IMR-90 (cell line): ENCODE data around the gene PLCB4. TPM values are rescaled to one million over a fixed set of nuclear protein-coding genes. Genes with fewer than 3 reads are reported as not detected.

ENCODE experiments used
- ATAC-seq: fragments of 200-7000 bp; cut with Tn5 transposase; 2 replicates; pipeline ENCODE4 v1.9.1; 2020; ENCODE audit warnings: low read depth, mild to moderate bottlenecking, moderate library complexity
- BruUV-seq: library from RNA; stranded (reverse); fragments of 400-500 nt; replicated peaks from 2 replicates; lab custom pipeline; 2021; lab: Mats Ljungman, UMichigan
- CTCF ChIA-PET: fragments of 300-600 bp; formaldehyde crosslinking; extraction: SDS; loops from one replicate; lab custom pipeline; 2021; ENCODE audit warnings: antibody characterized with exemption; lab: Yijun Ruan, JAX
- POLR2A ChIA-PET: fragments of 300-600 bp; sonication (Branson Sonifier 250); formaldehyde crosslinking; loops from one replicate; lab custom pipeline; 2022; ENCODE audit warnings: antibody characterized with exemption; ENCODE audit not compliant: unreplicated experiment; lab: Charles Lee
- DNase-seq: peaks from one replicate; pipeline ENCODE4 v3.0.0; 2013
- H2AFZ ChIP-seq: replicated peaks from 2 replicates; pipeline ENCODE3; 2013; ENCODE audit warnings: low read length, mild to moderate bottlenecking; ENCODE audit not compliant: poor library complexity
- H2AK5ac ChIP-seq: 2 replicates; pipeline ENCODE4 v1.6.1; 2013; ENCODE audit warnings: low read depth, low read length, inconsistent platforms
- H2AK9ac ChIP-seq: replicated peaks from 2 replicates; pipeline ENCODE3; 2013; ENCODE audit warnings: mild to moderate bottlenecking, low read depth, low read length, moderate library complexity; ENCODE audit not compliant: poor library complexity
- H2BK120ac ChIP-seq: 2 replicates; pipeline ENCODE4 v1.6.1; 2013; ENCODE audit warnings: low read depth, low read length, inconsistent platforms
- H2BK15ac ChIP-seq: 3 replicates; pipeline ENCODE4 v1.6.1; 2013; ENCODE audit warnings: low read depth, low read length, inconsistent platforms
- H2BK20ac ChIP-seq: 2 replicates; pipeline ENCODE4 v1.6.1; 2013; ENCODE audit warnings: low read depth, mild to moderate bottlenecking, inconsistent platforms, low read length, moderate library complexity
- H2BK5ac ChIP-seq: 2 replicates; pipeline ENCODE4 v1.6.1; 2013; ENCODE audit warnings: mild to moderate bottlenecking, low read depth, low read length, inconsistent platforms; ENCODE audit not compliant: poor library complexity, severe bottlenecking
- H3K14ac ChIP-seq: replicated peaks from 2 replicates; pipeline ENCODE4 v1.6.1; 2013; ENCODE audit warnings: low read depth, low read length, inconsistent platforms
- H3K18ac ChIP-seq: 2 replicates; pipeline ENCODE4 v1.6.1; 2013; ENCODE audit warnings: low read depth, low read length, control low read depth
- H3K23ac ChIP-seq: 2 replicates; pipeline ENCODE4 v1.6.1; 2013; ENCODE audit warnings: low read depth, low read length, inconsistent platforms
- H3K27ac ChIP-seq: 2 replicates; pipeline ENCODE4 v1.5.1; 2013; ENCODE audit warnings: mild to moderate bottlenecking, control low read depth, low read length; ENCODE audit not compliant: insufficient read depth
- H3K27me3 ChIP-seq: 2 replicates; pipeline ENCODE4 v1.6.1; 2013; ENCODE audit warnings: low read length; ENCODE audit not compliant: control insufficient read depth, insufficient read depth
- H3K36me3 ChIP-seq: 2 replicates; pipeline ENCODE4 v1.6.1; 2013; ENCODE audit warnings: low read length, mixed read lengths; ENCODE audit not compliant: control insufficient read depth, insufficient read depth
- H3K4ac ChIP-seq: 2 replicates; pipeline ENCODE4 v1.6.1; 2013; ENCODE audit warnings: low read depth, low read length, inconsistent platforms
- H3K4me1 ChIP-seq: 2 replicates; pipeline ENCODE4 v1.6.1; 2013; ENCODE audit warnings: low read length, mixed read lengths; ENCODE audit not compliant: control insufficient read depth, insufficient read depth
- H3K4me2 ChIP-seq: 2 replicates; pipeline ENCODE4 v1.6.1; 2013; ENCODE audit warnings: low read depth, mild to moderate bottlenecking, control low read depth, low read length, moderate library complexity
- H3K4me3 ChIP-seq: 2 replicates; pipeline ENCODE4 v1.5.1; 2013; ENCODE audit warnings: low read depth, mild to moderate bottlenecking, control low read depth, low read length, moderate library complexity; ENCODE audit not compliant: insufficient read depth
- H3K56ac ChIP-seq: 2 replicates; pipeline ENCODE4 v1.6.1; 2013; ENCODE audit warnings: low read length, inconsistent platforms; ENCODE audit not compliant: insufficient read depth; ENCODE audit errors: extremely low read depth
- H3K79me1 ChIP-seq, 2 experiments: 2 replicates each; pipeline ENCODE4 v1.6.1; 2013; ENCODE audit warnings: low read length in 2 of 2, inconsistent platforms in 1 of 2, low read depth in 1 of 2
- H3K9ac ChIP-seq: 2 replicates; pipeline ENCODE4 v1.6.1; 2013; ENCODE audit warnings: low read depth, low read length, control low read depth
- H3K9me1 ChIP-seq: 2 replicates; pipeline ENCODE4 v1.6.1; 2013; ENCODE audit warnings: low read length, inconsistent platforms; ENCODE audit not compliant: insufficient read depth
- H3K9me3 ChIP-seq: 2 replicates; pipeline ENCODE4 v1.6.1; 2013; ENCODE audit warnings: low read length; ENCODE audit not compliant: control insufficient read depth, insufficient read depth
- H4K20me1 ChIP-seq: 2 replicates; pipeline ENCODE4 v1.6.1; 2013; ENCODE audit warnings: low read length, inconsistent platforms; ENCODE audit not compliant: insufficient read depth
- H4K5ac ChIP-seq: 2 replicates; pipeline ENCODE4 v1.6.1; 2013; ENCODE audit warnings: mild to moderate bottlenecking, low read depth, low read length, control low read depth
- H4K8ac ChIP-seq, 2 experiments: 2 replicates each; pipeline ENCODE4 v1.6.1; 2013; ENCODE audit warnings: low read depth in 2 of 2, low read length in 2 of 2, control low read depth in 1 of 2, inconsistent platforms in 1 of 2
- H4K91ac ChIP-seq: 2 replicates; pipeline ENCODE4 v1.6.1; 2013; ENCODE audit warnings: low read depth, low read length, inconsistent platforms; ENCODE audit not compliant: insufficient read depth
- BHLHE40 ChIP-seq: fragments of 150-350 bp; IDR thresholded peaks from 2 replicates; pipeline ENCODE4 v1.6.1; 2016; ENCODE audit warnings: mild to moderate bottlenecking, low read depth, low read length
- CEBPB ChIP-seq: IDR thresholded peaks from 2 replicates; pipeline ENCODE4 v1.6.1; 2012; ENCODE audit warnings: low read depth, low read length, improper control_type of control experiment
- CHD1 ChIP-seq: IDR thresholded peaks from 2 replicates; pipeline ENCODE4 v1.6.1; 2012; ENCODE audit warnings: low read depth, low read length, improper control_type of control experiment
- CTCF ChIP-seq: conservative IDR thresholded peaks from 2 replicates; pipeline ENCODE4 v1.5.1; 2012; ENCODE audit warnings: mild to moderate bottlenecking, low read depth, low read length, improper control_type of control experiment
- ELK1 ChIP-seq: fragments of 150-350 bp; IDR thresholded peaks from 2 replicates; pipeline ENCODE4 v1.6.1; 2016; ENCODE audit warnings: low read depth, mild to moderate bottlenecking, low read length, moderate library complexity, borderline replicate concordance
- FOS ChIP-seq: fragments of 150-350 bp; IDR thresholded peaks from 2 replicates; pipeline ENCODE4 v1.6.1; 2016; ENCODE audit warnings: low read depth, low read length
- MAFK ChIP-seq: IDR thresholded peaks from 2 replicates; pipeline ENCODE4 v1.6.1; 2012; ENCODE audit warnings: low read depth, low read length, improper control_type of control experiment
- MAZ ChIP-seq: IDR thresholded peaks from 2 replicates; pipeline ENCODE4 v1.6.1; 2012; ENCODE audit warnings: low read depth, mild to moderate bottlenecking, low read length, improper control_type of control experiment, moderate library complexity, borderline replicate concordance
- MXI1 ChIP-seq: IDR thresholded peaks from 2 replicates; pipeline ENCODE4 v1.6.1; 2012; ENCODE audit warnings: low read depth, mild to moderate bottlenecking, low read length, moderate library complexity, borderline replicate concordance
- NFE2L2 ChIP-seq: fragments of 150-350 bp; IDR thresholded peaks from 2 replicates; pipeline ENCODE4 v1.6.1; 2016; ENCODE audit warnings: low read depth, mild to moderate bottlenecking, low read length
- POLR2A ChIP-seq: IDR thresholded peaks from 2 replicates; pipeline ENCODE4 v1.6.1; 2012; ENCODE audit warnings: mild to moderate bottlenecking, low read depth, low read length
- RAD21 ChIP-seq: IDR thresholded peaks from 2 replicates; pipeline ENCODE4 v1.6.1; 2012; ENCODE audit warnings: low read length, improper control_type of control experiment
- RCOR1 ChIP-seq: IDR thresholded peaks from 2 replicates; pipeline ENCODE4 v1.6.1; 2012; ENCODE audit warnings: mild to moderate bottlenecking, low read length, improper control_type of control experiment; ENCODE audit not compliant: insufficient replicate concordance
- RFX5 ChIP-seq: IDR thresholded peaks from 2 replicates; pipeline ENCODE4 v1.8.0; 2012; ENCODE audit warnings: low read depth, mild to moderate bottlenecking, low read length, moderate library complexity
- SMC3 ChIP-seq: fragments of 150-350 bp; IDR thresholded peaks from 2 replicates; pipeline ENCODE4 v1.6.1; 2016; ENCODE audit warnings: low read depth, mild to moderate bottlenecking, antibody characterized with exemption, low read length, moderate library complexity
- USF2 ChIP-seq: fragments of 150-350 bp; IDR thresholded peaks from 2 replicates; pipeline ENCODE4 v1.6.1; 2017; ENCODE audit warnings: mild to moderate bottlenecking, antibody characterized with exemption, low read length, low read depth
- WGBS, 2 experiments: methylation state at CpG; one replicate each; pipeline versions ENCODE4 v1.1.5 to v1.1.7; 2013; ENCODE audit warnings: missing lambda C conversion rate in 2 of 2; ENCODE audit not compliant: insufficient read length in 1 of 2; ENCODE audit errors: extremely low coverage in 2 of 2; 5-methylcytosine and 5-hydroxymethylcytosine counted together
- dilution Hi-C: fragments of 300-500 bp; cut with HindIII; formaldehyde crosslinking; loops from one replicate; pipeline ENCODE4 v1.14.3; 2018; ENCODE audit warnings: low sequenced_read_pairs; ENCODE audit not compliant: unreplicated experiment
- in situ Hi-C: fragments of 300-500 bp; cut with MboI; formaldehyde crosslinking; loops from 3 replicates; pipeline ENCODE4 v1.14.3; 2019; ENCODE audit warnings: low sequenced_read_pairs, inconsistent platforms, mixed read lengths
- intact Hi-C: fragments of 100-400 bp; cut with micrococcal nuclease; formaldehyde crosslinking; loops from 2 replicates; pipeline ENCODE4 v1.10.0; 2022
- polyA plus RNA-seq, 3 experiments: library from polyadenylated mRNA; depleted of rRNA; stranded (reverse); fragments of >200 nt; gene quantifications; 2 replicates each; pipeline ENCODE4 v1.2.3, GENCODE V29; 2012; ENCODE audit warnings: low replicate concordance in 1 of 3
- total RNA-seq: library from RNA; depleted of rRNA; stranded (reverse); fragments of >200 nt; gene quantifications from 2 replicates; pipeline ENCODE4 v1.2.3, GENCODE V29; 2012

The PLCB4 gene
- total and polyA plus RNA-seq, 2 of the 4 experiments (the other 2 are of a cell fraction) = 12.5 to 24.0 TPM

GRCh38 chr20:9409352-9409751 is 340.5 kb downstream of the PLCB4 start:
- no peaks in the 10 kb centered on the region for H3K9me3 ChIP-seq
- intact Hi-C loops (no loop called here), in situ Hi-C loops (loop anchor here (5.0 to 25.0 kb wide), 2 partner anchors 198 to 503 kb away; no protein-coding TSS in a partner anchor), dilution Hi-C loops (no loop called here)
- H3K56ac ChIP-seq = 0 out of 2 replicates have a peak overlapping the region, but pooled peaks have one; percentile 28
- H3K14ac ChIP-seq = no peak overlapping the region
- H3K9me1 ChIP-seq = no peaks in the 10 kb centered on the region
- POLR2A ChIA-PET = no interaction called here
- peaks cover 7% of the 10 kb centered on the region for H3K36me3 ChIP-seq
- H3K27ac ChIP-seq = 0 out of 2 replicates have a peak overlapping the region, but pooled peaks have one; percentile 32
- H3K4me3 ChIP-seq = no peak overlapping the region
- H3K4ac ChIP-seq = no peak overlapping the region
- H2BK20ac ChIP-seq = peak overlapping the region; percentile 55; the same call in 1 of the 2 replicates
- H4K20me1 ChIP-seq = no peaks in the 10 kb centered on the region
- DNase-seq = peak; percentile 60
- no peak overlapping the region for H4K5ac ChIP-seq
- H3K18ac ChIP-seq = no peak overlapping the region
- H2AK5ac ChIP-seq = no peak overlapping the region
- WGBS, 2 experiments = no CpG with 5 or more reads among the region's 1 CpG
- peak; percentile 11; the same call in 1 of the 2 replicates for ATAC-seq
- no peak overlapping the region for H2AK9ac ChIP-seq
- TF ChIP-seq USF2 = no peak
- TF ChIP-seq RFX5 = no peak
- no peak for TF ChIP-seq BHLHE40
- TF ChIP-seq POLR2A = no peak
- no peak for TF ChIP-seq MXI1
- TF ChIP-seq NFE2L2 = no peak
- no peak for TF ChIP-seq MAZ
- no peak for TF ChIP-seq MAFK
- no peak for TF ChIP-seq CTCF
- TF ChIP-seq SMC3 = no peak
- no peak for TF ChIP-seq FOS
- no peak for TF ChIP-seq ELK1
- no peak for TF ChIP-seq RAD21
- no peak for TF ChIP-seq CHD1
- TF ChIP-seq CEBPB = no peak
- no peak for TF ChIP-seq RCOR1
- H3K23ac ChIP-seq = 0 out of 2 replicates have a peak overlapping the region, but pooled peaks have one; percentile 16
- H4K91ac ChIP-seq = no peak overlapping the region
- peak overlapping the region; percentile 26; the same call in 1 of the 2 replicates for H2BK120ac ChIP-seq
- no peak overlapping the region for H4K8ac ChIP-seq
- no peaks in the 10 kb centered on the region for H3K27me3 ChIP-seq
- no peak overlapping the region for H3K4me2 ChIP-seq
- peaks cover 8% of the 10 kb centered on the region for H3K4me1 ChIP-seq
- H2BK15ac ChIP-seq = no peak overlapping the region
- H2AFZ ChIP-seq = no peak overlapping the region
- H3K79me1 ChIP-seq = no peaks in the 10 kb centered on the region
- peak overlapping the region; percentile 72 for H2BK5ac ChIP-seq
- H3K9ac ChIP-seq = no peak overlapping the region
- BruUV-seq = no TSS peak
- CTCF ChIA-PET = interaction anchor here (1.9 kb wide), 1 partner anchor 9 kb away, joined by 8 read pairs; no protein-coding TSS in a partner anchor
